Left renal pelvis (tissue), 4 donors: ENCODE measurements around the gene PARP15. TPM values are rescaled to one million over a fixed set of nuclear protein-coding genes. Genes with fewer than 3 reads are reported as not detected.
"Not testable (repeated sequence)": the region's sequence is repeated elsewhere in the genome, so short reads cannot be mapped to it uniquely, and the experiment has no call there.

Source experiments
- DNase-seq, 4 donors: peaks; one replicate each; pipeline ENCODE4 v3.0.0-alpha.2; 2013; ENCODE audit warnings: low read depth in 4 of 4, low spot score in 3 of 4
- polyA plus RNA-seq, 4 donors: library from polyadenylated mRNA; unstranded; fragments of 120-200 nt; gene quantifications; one replicate each; pipeline ENCODE4 v1.2.1, GENCODE V29; 2013; ENCODE audit not compliant: insufficient read length in 4 of 4

The PARP15 gene
- polyA plus RNA-seq, 4 donors = 0.24 to 1.1 (median 0.44) TPM

DNA sequence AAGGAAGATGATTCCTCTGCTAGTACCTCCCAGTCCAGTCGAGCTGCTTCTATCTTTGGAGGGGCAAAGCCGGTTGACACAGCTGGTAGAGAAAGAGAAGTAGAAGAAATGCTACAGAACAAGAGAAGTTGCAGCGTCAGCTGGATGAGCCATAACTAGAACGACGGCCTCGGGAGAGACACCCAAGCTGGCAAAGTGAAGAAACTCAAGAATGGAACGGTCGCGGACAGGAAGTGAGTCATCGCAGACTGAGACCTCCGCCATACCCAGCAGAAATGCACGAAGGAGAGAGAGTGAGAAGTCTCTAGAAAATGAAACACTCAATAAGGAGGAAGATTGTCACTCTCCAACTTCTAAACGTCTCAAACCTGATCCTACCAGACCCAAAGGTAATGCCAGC, 84.2 kb downstream of the PARP15 start:
- DNase-seq = no peak

GRCh38 chr3:122662505-122662904, 85.1 kb downstream of the PARP15 start:
- DNase-seq = no peak

DNA sequence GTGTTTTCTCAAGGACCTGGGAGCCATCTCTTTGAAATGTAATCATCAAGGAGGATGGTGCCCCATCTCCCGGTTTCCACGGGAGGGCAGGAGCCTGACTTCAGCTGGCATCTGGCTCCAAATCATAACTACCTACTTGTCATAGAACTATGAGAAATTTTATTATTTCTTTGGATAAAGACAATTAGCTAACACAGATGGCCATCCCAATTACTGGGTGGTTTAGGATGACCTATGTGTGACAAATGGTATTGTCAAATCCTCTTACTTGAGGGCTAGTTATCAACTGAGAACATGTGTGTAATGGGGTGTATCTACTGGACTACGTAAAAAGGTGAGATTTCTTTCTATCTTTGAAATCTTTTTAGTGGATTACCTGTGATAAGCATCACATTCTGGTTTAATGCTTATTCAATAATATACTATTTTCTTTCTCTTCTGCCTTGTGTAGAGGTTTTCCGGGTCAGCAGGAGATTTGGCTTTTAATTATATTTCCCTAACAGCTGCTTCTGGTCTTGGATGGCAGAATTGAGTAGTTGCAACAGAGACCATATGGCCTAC, 87.9 kb downstream of the PARP15 start:
- no peak for DNase-seq

- DNase-seq = no peak
Measured at GRCh38 chr3:122665881-122666280, 88.4 kb downstream of the PARP15 start.

DNA sequence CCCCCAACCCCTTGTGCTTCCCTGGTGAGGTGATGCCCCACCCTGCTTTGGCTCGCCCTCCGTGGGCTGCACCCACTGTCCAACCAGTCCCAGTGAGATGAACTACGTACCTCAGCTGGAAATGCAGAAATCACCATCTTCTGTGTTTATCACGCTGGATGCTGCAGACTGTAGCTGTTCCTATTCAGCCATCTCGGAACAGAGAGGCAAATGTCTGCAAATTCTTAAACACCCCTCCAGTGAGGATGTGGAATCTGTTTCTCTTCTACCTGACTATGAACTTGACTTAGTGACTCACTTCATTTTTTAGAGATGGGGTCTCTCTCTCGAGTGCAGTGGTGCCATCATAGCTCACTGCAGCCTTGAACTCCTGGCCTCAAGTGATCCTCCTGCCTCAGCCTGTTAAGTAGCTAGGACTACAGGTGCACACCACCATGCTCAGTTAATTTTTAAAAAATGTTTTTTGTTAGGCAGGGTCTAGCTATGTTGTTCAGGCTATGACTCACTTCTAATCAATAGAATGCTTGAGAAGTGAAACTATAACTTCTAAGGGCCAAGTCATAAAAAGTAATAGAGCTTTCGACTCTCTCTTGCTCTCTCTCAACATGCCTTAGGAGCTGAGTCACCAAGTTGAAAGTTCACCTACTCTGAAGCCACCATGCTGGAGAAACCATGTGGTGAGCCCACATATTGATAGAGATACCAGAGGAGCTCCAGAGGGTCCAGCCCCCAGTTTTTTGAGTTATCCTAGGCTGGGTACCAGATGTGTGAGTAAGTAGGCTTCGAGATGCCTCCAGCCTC, 91.7 kb downstream of the PARP15 start:
- DNase-seq = no peak

GRCh38 chr3:122671553-122671952, 94.1 kb downstream of the PARP15 start:
- no peak for DNase-seq

DNA sequence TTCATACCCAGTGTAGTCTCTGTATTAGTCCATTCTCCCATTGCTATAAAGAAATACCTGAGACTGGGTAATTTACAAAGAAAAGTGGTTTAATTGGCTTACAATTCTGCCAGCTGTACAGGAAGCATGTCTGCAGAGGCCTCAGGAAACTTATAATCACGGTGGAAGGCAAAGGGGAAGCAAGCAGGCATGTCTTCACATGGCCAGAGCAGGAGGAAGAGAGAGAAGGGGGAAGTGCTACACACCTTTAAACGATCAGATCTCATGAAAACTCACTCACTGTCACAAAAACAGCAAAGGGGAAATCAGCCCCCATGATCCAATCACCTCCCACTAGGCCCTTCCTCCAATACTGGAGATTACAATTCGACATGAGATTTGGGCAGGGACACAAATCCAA, 96.9 kb downstream of the PARP15 start:
- DNase-seq = no peak

DNA sequence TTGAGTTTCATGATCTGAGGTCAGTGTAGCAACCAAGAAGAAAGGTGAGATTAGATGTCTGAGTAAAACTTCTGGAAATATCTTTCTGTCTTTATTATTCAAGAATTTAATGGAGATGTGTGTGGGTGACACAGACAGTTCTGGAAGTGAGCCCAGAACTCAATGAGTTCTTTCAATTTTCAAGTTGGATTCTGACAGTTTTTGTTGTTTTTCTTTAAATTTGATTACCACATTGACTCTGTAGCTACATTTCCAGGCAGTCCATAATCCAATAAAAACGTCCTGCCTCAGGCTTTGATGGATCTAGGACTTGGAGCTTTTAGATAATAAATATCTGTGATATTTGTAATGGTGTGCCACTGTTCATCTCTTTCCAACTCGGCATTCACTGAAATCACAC, 99.3 kb downstream of the PARP15 start:
- DNase-seq = no peak

DNA sequence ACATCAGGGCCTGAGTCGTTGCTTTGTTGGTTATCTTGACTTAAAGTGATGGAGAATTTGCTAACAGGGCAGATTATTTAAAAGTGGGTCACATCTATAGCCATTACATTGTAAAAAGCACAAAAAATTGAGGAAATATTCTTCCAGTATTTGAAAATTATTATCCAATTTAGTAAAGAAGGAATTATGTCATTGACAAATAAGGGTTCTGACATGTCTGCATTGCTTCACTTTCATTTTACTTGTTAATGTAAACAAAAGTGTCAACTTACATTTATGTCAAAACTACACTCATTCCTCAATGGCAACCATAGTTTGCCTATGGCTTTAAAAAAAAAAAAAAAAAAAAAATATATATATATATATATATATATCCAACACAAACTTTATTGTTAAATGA, 99.8 kb downstream of the PARP15 start:
- no peak for DNase-seq

DNA sequence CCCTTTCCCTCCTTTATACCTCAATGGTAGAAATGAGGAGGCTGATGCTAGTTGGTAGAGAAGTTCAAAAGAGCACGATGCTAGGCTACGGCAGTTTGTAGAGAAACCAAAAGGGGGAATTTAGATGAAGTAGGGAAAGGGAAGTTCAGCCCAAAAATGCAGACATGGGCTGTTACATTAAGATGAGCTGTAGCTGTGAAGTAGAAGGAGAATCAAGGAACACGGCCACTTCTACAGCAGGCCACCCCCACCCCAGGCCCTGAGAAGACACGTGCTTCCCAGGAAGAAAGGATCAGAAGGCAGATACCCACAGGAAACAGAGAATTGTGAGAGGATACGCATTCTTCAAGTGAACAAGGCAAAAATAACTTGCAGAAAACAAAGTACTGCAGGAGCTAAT, 101.1 kb downstream of the PARP15 start:
- no peak for DNase-seq

GRCh38 chr3:122679085-122679881, 101.8 kb downstream of the PARP15 start:
- peak in 2 of 4 donors; percentile 59 to 78 for DNase-seq

DNA sequence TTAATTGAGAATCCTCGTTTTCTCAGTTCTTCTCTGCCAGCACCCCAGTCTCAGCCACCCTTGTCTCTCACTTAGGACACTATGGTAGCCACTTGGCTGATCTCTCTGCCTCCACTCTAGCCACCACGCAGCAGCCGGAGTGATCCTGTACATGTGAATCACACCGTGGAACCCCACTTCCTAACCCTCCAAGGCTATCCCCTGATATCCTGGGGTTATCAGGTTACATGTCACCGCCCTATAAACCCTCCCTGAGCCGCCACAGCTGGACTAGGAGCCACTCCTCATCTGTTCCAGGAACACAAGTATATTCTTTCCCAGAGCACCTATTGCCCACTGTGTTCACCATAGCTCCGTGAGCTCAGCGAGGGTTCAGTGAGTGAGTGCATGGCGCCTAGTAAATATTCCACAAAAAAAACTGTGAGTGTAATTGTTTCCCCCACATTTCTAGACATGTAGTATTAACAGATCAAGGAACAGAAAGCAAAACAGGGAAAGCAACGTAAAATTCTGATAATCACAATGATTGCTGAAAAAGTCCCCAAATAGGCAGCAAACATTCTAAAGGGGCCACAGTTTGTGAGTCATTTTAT, 102.5 kb downstream of the PARP15 start:
- DNase-seq = peak in 1 of 4 donors; percentile 29

- peak in 2 of 4 donors; percentile 69 for DNase-seq
Measured at GRCh38 chr3:122680475-122681283, 103.2 kb downstream of the PARP15 start, which contains the start of gene PARP14. TSS of gene PARP14 (plus strand) at chr3:122680839. CDS start at chr3:122680884, 45 bp downstream.

GRCh38 chr3:122681284-122681973, 104.0 kb downstream of the PARP15 start:
- peak in 1 of 4 donors; percentile 8 for DNase-seq

- no peak for DNase-seq
Measured at GRCh38 chr3:122681974-122682409, 104.5 kb downstream of the PARP15 start.

DNA sequence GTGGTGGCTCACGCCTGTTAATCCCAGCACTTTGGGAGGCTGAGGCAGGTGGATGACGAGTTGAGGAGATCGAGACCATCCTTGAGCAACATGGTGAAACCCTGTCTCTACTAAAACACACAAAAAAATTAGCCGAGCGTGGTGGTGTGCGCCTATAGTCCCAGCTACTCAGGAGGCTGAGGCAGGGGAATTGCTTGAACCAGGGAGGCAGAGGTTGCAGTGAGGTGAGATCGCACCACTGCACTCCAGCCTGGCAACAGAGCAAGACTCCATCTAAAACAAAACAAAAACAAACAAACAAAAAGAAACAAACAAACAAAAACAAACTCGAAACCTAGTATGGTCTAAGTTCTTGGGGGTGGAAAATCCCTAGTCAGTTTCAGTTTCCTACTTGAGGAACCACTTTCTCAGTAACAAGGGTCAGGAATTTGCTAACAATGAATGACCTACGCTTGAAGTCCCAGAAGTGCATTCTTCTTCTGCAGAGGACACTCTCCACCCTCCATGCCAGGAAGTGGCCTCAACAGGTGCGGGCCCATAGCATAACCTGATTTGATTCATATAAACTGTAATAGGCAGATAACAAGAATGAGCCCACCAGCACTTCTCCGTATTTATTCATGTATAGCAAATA, 105.4 kb downstream of the PARP15 start:
- DNase-seq = not testable (repeated sequence)

- no peak for DNase-seq
Measured at GRCh38 chr3:122687298-122687697, 109.8 kb downstream of the PARP15 start.
